PC-3 (cell line): ENCODE measurements around the gene LENG9. TPM values are rescaled to one million over a fixed set of nuclear protein-coding genes. Genes with fewer than 3 reads are reported as not detected.

Source experiments
- ATAC-seq: fragments of 200-7000 bp; cut with Tn5 transposase; 2 replicates; pipeline ENCODE4 v1.9.1; 2020; ENCODE audit warnings: mild to moderate bottlenecking, moderate library complexity
- BruUV-seq: library from RNA; stranded (reverse); fragments of 400-500 nt; replicated peaks from 2 replicates; lab custom pipeline; 2021; lab: Mats Ljungman, UMichigan
- CTCF ChIA-PET: fragments of 300-600 bp; sonication (Branson Sonifier 250); formaldehyde crosslinking; loops from one replicate; lab custom pipeline; 2022; ENCODE audit warnings: antibody characterized with exemption; lab: Charles Lee
- POLR2A ChIA-PET: fragments of 300-600 bp; sonication (Branson Sonifier 250); formaldehyde crosslinking; loops from one replicate; lab custom pipeline; 2022; ENCODE audit warnings: antibody characterized with exemption; ENCODE audit not compliant: unreplicated experiment; lab: Charles Lee
- DNase-seq: peaks from one replicate; pipeline ENCODE4 v3.0.0-alpha.2; 2015
- H2AFZ ChIP-seq: fragments of 300-600 bp; sonication (generic); 2 replicates; pipeline ENCODE4 v1.6.0; 2016; ENCODE audit warnings: antibody characterized with exemption, low read length
- H3F3A ChIP-seq: fragments of 300-600 bp; sonication (generic); one replicate; pipeline ENCODE4 v1.6.0; 2017; ENCODE audit warnings: antibody characterized with exemption, low read length, control low read depth, mild to moderate bottlenecking; ENCODE audit not compliant: unreplicated experiment
- H3K27ac ChIP-seq: fragments of 300-600 bp; sonication (generic); 2 replicates; pipeline ENCODE4 v1.5.1; 2016; ENCODE audit warnings: mild to moderate bottlenecking, low read length
- H3K27me3 ChIP-seq: fragments of 300-600 bp; sonication (generic); 2 replicates; pipeline ENCODE4 v1.6.1; 2016; ENCODE audit warnings: low read length, mixed read lengths
- H3K36me3 ChIP-seq: fragments of 300-600 bp; sonication (generic); 2 replicates; pipeline ENCODE4 v1.6.1; 2016; ENCODE audit warnings: low read depth, mixed run types, low read length, mixed read lengths
- H3K4me1 ChIP-seq: fragments of 300-600 bp; sonication (generic); 2 replicates; pipeline ENCODE4 v1.5.1; 2016; ENCODE audit warnings: low read length; ENCODE audit not compliant: insufficient read depth
- H3K4me2 ChIP-seq: fragments of 300-600 bp; sonication (generic); 2 replicates; pipeline ENCODE4 v1.6.0; 2016; ENCODE audit warnings: low read length
- H3K4me3 ChIP-seq: fragments of 300-600 bp; sonication (generic); 2 replicates; pipeline ENCODE4 v1.5.1; 2016; ENCODE audit warnings: mild to moderate bottlenecking, low read length, mixed read lengths
- H3K79me2 ChIP-seq: fragments of 300-600 bp; sonication (generic); 2 replicates; pipeline ENCODE4 v1.6.1; 2017; ENCODE audit warnings: low read length, mixed read lengths
- H3K9ac ChIP-seq: fragments of 300-600 bp; sonication (generic); 2 replicates; pipeline ENCODE4 v1.6.0; 2016; ENCODE audit warnings: mild to moderate bottlenecking, low read length
- H3K9me2 ChIP-seq: fragments of 300-600 bp; sonication (generic); replicated peaks from 2 replicates; pipeline ENCODE4 v1.6.1; 2016; ENCODE audit warnings: mixed run types, low read length, mixed read lengths
- H3K9me3 ChIP-seq: fragments of 300-600 bp; sonication (generic); 2 replicates; pipeline ENCODE4 v1.6.1; 2016; ENCODE audit warnings: low read length, mixed read lengths
- H4K20me1 ChIP-seq: fragments of 300-600 bp; sonication (generic); 2 replicates; pipeline ENCODE4 v1.6.1; 2016; ENCODE audit warnings: low read length, mixed read lengths
- CTCF ChIP-seq: fragments of 300-600 bp; sonication (generic); conservative IDR thresholded peaks from 2 replicates; pipeline ENCODE4 v1.5.1; 2017; ENCODE audit warnings: antibody characterized with exemption, low read depth, mild to moderate bottlenecking, low read length
- EZH2 ChIP-seq: fragments of 300-600 bp; sonication (generic); IDR thresholded peaks from one replicate; pipeline ENCODE4 v1.6.1; 2017; ENCODE audit warnings: antibody characterized with exemption, mild to moderate bottlenecking, low read length; ENCODE audit not compliant: unreplicated experiment
- EZH2phosphoT487 ChIP-seq: fragments of 300-600 bp; sonication (generic); IDR thresholded peaks from 2 replicates; pipeline ENCODE4 v1.6.1; 2018; ENCODE audit warnings: mild to moderate bottlenecking, antibody characterized with exemption, low read length, borderline replicate concordance
- intact Hi-C: fragments of 100-400 bp; cut with micrococcal nuclease; formaldehyde crosslinking; loops from 2 replicates; pipeline ENCODE4 v1.9.0; 2023
- total RNA-seq: library from RNA; depleted of rRNA; stranded (reverse); fragments of >200 nt; gene quantifications from 2 replicates; pipeline ENCODE4 v1.2.3, GENCODE V29; 2014

The LENG9 gene
- total RNA-seq, 1 experiment from 2014 or later = 7.1 TPM

- H3K79me2 ChIP-seq = no peaks in the 10 kb centered on the region
- BruUV-seq = no TSS peak
- ATAC-seq (peak; percentile 48), DNase-seq (no peak)
- peaks cover 24% of the 10 kb centered on the region for H3K27me3 ChIP-seq
- H3F3A ChIP-seq = no peaks in the 10 kb centered on the region
- no peak overlapping the region for H3K27ac ChIP-seq
- H3K4me2 ChIP-seq = peak overlapping the region; percentile 64
- H4K20me1 ChIP-seq = no peaks in the 10 kb centered on the region
- no peaks in the 10 kb centered on the region for H3K36me3 ChIP-seq
- H3K9me2 ChIP-seq = no peaks in the 10 kb centered on the region
- ChIA-PET CTCF (no interaction called here), POLR2A (no interaction called here)
- peak; percentile 91 for TF ChIP-seq EZH2
- TF ChIP-seq CTCF = no peak
- TF ChIP-seq EZH2phosphoT487 = peak; percentile 72; the same call in 1 of the 2 replicates
- H3K4me1 ChIP-seq = peaks cover 13% of the 10 kb centered on the region; the same call in 1 of the 2 replicates
- peak overlapping the region; percentile 11; the same call in 1 of the 2 replicates for H3K9ac ChIP-seq
- H3K4me3 ChIP-seq = peak overlapping the region; percentile 52
- intact Hi-C loops = no loop called here
- H2AFZ ChIP-seq = peak overlapping the region; percentile 54
- H3K9me3 ChIP-seq = no peaks in the 10 kb centered on the region
These were observed 7.6 kb upstream of the LENG9 start for GRCh38 chr19:54470991-54471782.

GRCh38 chr19:54470276-54470887 is 6.8 kb upstream of the LENG9 start:
- TF ChIP-seq EZH2 (no peak), EZH2phosphoT487 (no peak), CTCF (no peak)
- H3K9ac ChIP-seq = no peak overlapping the region
- peak overlapping the region; percentile 54; the same call in 1 of the 2 replicates for H2AFZ ChIP-seq
- H3K27me3 ChIP-seq = peaks cover 24% of the 10 kb centered on the region
- H3K9me3 ChIP-seq = no peaks in the 10 kb centered on the region
- DNase-seq (no peak), ATAC-seq (no peak; the same call in 1 of the 2 replicates)
- no peaks in the 10 kb centered on the region for H3K9me2 ChIP-seq
- no peaks in the 10 kb centered on the region for H4K20me1 ChIP-seq
- CTCF ChIA-PET = no interaction called here
- no peak overlapping the region for H3K27ac ChIP-seq
- intact Hi-C loops = no loop called here
- H3F3A ChIP-seq = no peaks in the 10 kb centered on the region
- BruUV-seq = no TSS peak
- peaks cover 13% of the 10 kb centered on the region; the same call in 1 of the 2 replicates for H3K4me1 ChIP-seq
- H3K4me3 ChIP-seq = peak overlapping the region; percentile 52
- POLR2A ChIA-PET = no interaction called here
- no peaks in the 10 kb centered on the region for H3K79me2 ChIP-seq
- H3K36me3 ChIP-seq = no peaks in the 10 kb centered on the region
- H3K4me2 ChIP-seq = peak overlapping the region; percentile 64
